Measurements from ENCODE around the gene ANAPC15.

The ANAPC15 gene

DNA sequence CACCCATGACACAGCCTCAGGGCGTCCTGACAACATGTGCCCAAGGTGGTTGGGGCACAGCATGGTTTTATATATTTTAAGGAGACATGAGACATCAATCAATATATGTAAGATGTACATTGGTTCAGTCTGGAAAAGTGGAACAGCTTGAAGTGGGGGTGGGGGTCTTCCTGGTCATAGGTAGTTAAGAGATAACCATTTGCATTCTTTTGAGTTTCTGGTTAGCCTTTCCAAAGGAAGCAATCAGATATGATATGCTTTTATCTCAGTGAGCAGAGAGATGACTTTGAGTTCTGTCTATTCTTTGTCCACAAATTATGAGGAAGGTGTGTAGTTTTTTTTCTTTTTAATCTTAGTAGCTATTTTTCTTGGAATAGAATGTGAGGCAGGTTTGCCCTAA, 10.1 kb upstream of the ANAPC15 start:
- TF ChIP-seq, protein P1, sequence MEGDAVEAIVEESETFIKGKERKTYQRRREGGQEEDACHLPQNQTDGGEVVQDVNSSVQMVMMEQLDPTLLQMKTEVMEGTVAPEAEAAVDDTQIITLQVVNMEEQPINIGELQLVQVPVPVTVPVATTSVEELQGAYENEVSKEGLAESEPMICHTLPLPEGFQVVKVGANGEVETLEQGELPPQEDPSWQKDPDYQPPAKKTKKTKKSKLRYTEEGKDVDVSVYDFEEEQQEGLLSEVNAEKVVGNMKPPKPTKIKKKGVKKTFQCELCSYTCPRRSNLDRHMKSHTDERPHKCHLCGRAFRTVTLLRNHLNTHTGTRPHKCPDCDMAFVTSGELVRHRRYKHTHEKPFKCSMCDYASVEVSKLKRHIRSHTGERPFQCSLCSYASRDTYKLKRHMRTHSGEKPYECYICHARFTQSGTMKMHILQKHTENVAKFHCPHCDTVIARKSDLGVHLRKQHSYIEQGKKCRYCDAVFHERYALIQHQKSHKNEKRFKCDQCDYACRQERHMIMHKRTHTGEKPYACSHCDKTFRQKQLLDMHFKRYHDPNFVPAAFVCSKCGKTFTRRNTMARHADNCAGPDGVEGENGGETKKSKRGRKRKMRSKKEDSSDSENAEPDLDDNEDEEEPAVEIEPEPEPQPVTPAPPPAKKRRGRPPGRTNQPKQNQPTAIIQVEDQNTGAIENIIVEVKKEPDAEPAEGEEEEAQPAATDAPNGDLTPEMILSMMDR (conservative IDR thresholded peaks at IDR 0.05; ENCODE audit: low read depth, low read length): no peak
- Histone ChIP-seq H3K4me2 (no peak overlapping the region), H3K4me3 (IDR thresholded peaks at IDR 0.05; ENCODE audit: insufficient read depth, low read depth, low read length) (no peak overlapping the region), H3K9ac (no peak overlapping the region), H4K20me1 (ENCODE audit: insufficient read depth) (no peaks in the 10 kb centered on the region), H3K27me3 (ENCODE audit: insufficient read depth, low read depth) (no peaks in the 10 kb centered on the region), H3K36me3 (ENCODE audit: insufficient read depth) (no peaks in the 10 kb centered on the region), H3K4me1 (ENCODE audit: low read depth, poor library complexity, severe bottlenecking) (no peaks in the 10 kb centered on the region), H3K79me2 (ENCODE audit: insufficient read depth, low read depth) (no peaks in the 10 kb centered on the region), H2AFZ (ENCODE audit: low read depth) (no peak overlapping the region), H3K27ac (no peak overlapping the region)

DNA sequence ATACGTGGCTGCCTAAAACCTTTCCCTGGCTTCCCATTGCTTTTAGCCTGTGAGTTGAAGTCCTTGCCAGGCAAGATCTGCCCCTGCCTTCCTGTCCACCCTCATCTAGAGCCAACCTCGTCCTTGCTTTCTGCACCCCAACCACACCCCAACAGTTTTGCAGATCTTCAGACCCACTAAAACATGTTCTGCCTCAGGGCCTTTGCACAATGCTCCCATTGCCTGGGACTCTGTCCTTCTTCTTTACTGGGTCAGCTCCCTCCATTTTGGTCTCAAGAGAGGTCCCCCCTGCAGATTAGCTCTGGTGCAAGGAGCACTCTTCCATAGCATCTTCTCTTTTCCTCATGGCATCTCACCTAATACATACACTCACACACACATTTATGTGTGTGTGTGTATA, 8.4 kb upstream of the ANAPC15 start:
- Histone ChIP-seq H4K20me1 (ENCODE audit: insufficient read depth) (no peaks in the 10 kb centered on the region), H3K36me3 (ENCODE audit: insufficient read depth) (no peaks in the 10 kb centered on the region), H3K27ac (no peak overlapping the region), H3K27me3 (ENCODE audit: insufficient read depth, low read depth) (no peaks in the 10 kb centered on the region), H3K9ac (no peak overlapping the region), H3K4me2 (no peak overlapping the region), H2AFZ (ENCODE audit: low read depth) (no peak overlapping the region), H3K4me3 (IDR thresholded peaks at IDR 0.05; ENCODE audit: insufficient read depth, low read depth, low read length) (no peak overlapping the region), H3K4me1 (ENCODE audit: low read depth, poor library complexity, severe bottlenecking) (no peaks in the 10 kb centered on the region), H3K79me2 (ENCODE audit: insufficient read depth, low read depth) (no peaks in the 10 kb centered on the region)
- TF ChIP-seq, protein P1 (conservative IDR thresholded peaks at IDR 0.05; ENCODE audit: low read depth, low read length): no peak

DNA sequence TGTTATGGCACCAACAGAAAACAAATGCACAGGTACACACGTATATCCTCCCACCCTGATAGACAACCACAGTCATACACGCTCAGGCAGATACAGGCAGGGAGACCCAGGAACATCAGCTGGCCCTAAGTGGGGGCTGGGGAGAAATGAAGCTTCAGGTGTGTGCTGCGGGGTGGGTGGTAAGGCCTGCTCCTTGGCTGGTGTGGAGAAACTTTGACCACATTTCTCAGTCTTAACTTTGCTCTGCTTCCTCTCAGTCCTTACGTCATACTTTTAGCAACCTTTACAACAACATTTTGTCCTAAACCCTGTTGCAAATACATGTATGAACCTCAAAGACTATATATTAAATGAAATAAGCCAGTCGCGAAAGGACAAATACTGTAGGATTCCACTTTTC, 6.7 kb upstream of the ANAPC15 start:
- Histone ChIP-seq H3K36me3 (ENCODE audit: insufficient read depth) (no peaks in the 10 kb centered on the region), H3K4me3 (IDR thresholded peaks at IDR 0.05; ENCODE audit: insufficient read depth, low read depth, low read length) (no peak overlapping the region), H3K4me1 (ENCODE audit: low read depth, poor library complexity, severe bottlenecking) (no peaks in the 10 kb centered on the region), H2AFZ (ENCODE audit: low read depth) (no peak overlapping the region), H3K27me3 (ENCODE audit: insufficient read depth, low read depth) (no peaks in the 10 kb centered on the region), H3K9ac (no peak overlapping the region), H3K79me2 (ENCODE audit: insufficient read depth, low read depth) (no peaks in the 10 kb centered on the region), H4K20me1 (ENCODE audit: insufficient read depth) (no peaks in the 10 kb centered on the region), H3K27ac (no peak overlapping the region), H3K4me2 (no peak overlapping the region)
- TF ChIP-seq, protein P1 (conservative IDR thresholded peaks at IDR 0.05; ENCODE audit: low read depth, low read length): no peak

DNA sequence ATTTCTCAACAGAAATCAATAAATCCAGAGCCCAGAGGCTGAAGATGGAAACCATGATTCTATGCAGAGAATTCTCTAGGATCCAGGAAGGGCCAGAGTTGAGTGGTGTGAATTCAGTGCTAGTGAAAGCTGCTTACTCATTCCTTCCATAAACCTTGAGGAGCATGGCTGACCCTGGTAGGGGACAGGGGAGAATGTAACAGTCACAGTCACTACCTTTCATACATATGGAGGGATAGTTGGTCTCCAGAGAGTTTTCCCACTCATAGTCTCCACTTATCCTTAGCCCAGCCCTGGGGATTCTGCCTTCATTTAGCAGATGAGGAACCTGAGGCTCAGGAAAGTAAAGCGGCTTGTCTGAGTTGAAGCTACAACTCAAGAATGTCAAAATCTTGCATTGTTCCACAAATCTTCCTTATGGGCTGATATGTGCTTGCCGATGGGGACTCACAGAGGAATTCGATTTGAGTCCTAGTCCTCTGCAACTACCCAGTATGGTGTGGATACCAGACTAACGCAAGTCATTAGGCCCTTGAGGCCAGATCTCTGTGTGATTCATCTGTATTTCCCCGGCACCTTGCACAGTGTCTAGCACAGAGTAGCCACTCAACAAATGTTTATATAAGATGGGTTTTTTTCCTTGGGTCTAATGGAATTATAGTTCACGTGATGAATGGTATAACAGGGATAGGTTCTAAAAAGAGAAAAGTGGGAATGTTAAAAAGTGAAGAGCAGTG, 3.7 kb upstream of the ANAPC15 start:
- Histone ChIP-seq H3K36me3 (ENCODE audit: insufficient read depth) (no peaks in the 10 kb centered on the region), H4K20me1 (ENCODE audit: insufficient read depth) (no peaks in the 10 kb centered on the region), H3K9ac (no peak overlapping the region), H2AFZ (ENCODE audit: low read depth) (no peak overlapping the region), H3K4me3 (IDR thresholded peaks at IDR 0.05; ENCODE audit: insufficient read depth, low read depth, low read length) (no peak overlapping the region), H3K27ac (no peak overlapping the region), H3K4me2 (no peak overlapping the region), H3K27me3 (ENCODE audit: insufficient read depth, low read depth) (no peaks in the 10 kb centered on the region), H3K4me1 (ENCODE audit: low read depth, poor library complexity, severe bottlenecking) (peaks cover 15% of the 10 kb centered on the region), H3K79me2 (ENCODE audit: insufficient read depth, low read depth) (no peaks in the 10 kb centered on the region)
- TF ChIP-seq, protein P1 (conservative IDR thresholded peaks at IDR 0.05; ENCODE audit: low read depth, low read length): no peak
